Measurements from ENCODE around the gene TMCC3. TPM values are rescaled to one million over a fixed set of nuclear protein-coding genes. Genes with fewer than 3 reads are reported as not detected.

The TMCC3 gene
- total RNA-seq, 2 experiments from 2014 or later: 5.7 to 9.4 TPM

GRCh38 chr12:94620621-94621020, 29.7 kb downstream of the TMCC3 start:
- POLR2A ChIA-PET: interaction anchor here (0.8 kb wide), 1 partner anchor 10 kb away, joined by 3 read pairs; no protein-coding TSS in a partner anchor
- no peak overlapping the region for H3K4me2 ChIP-seq (ENCODE audit: low read length)
- no peaks in the 10 kb centered on the region for H3K79me2 ChIP-seq (ENCODE audit: insufficient read depth, low read depth, low read length)

GRCh38 chr12:94618995-94619695, 31.2 kb downstream of the TMCC3 start:
- intact Hi-C loops (cut with micrococcal nuclease; ENCODE audit: unreplicated experiment): no loop called here
- Histone ChIP-seq H3K4me3 (ENCODE audit: low read depth, low read length, poor library complexity, severe bottlenecking) (no peak overlapping the region), H3K4me1 (ENCODE audit: insufficient read depth, low read length, poor library complexity, severe bottlenecking) (no peaks in the 10 kb centered on the region), H3K9me2 (ENCODE audit: insufficient read depth, low read length) (no peaks in the 10 kb centered on the region), H3K9me3 (ENCODE audit: low read length) (no peaks in the 10 kb centered on the region), H3K79me2 (ENCODE audit: insufficient read depth, low read depth, low read length) (no peaks in the 10 kb centered on the region), H4K20me1 (ENCODE audit: insufficient read depth, low read length) (no peaks in the 10 kb centered on the region), H3K27ac (ENCODE audit: low read depth, low read length, poor library complexity, severe bottlenecking) (no peak overlapping the region), H3K4me2 (ENCODE audit: low read length) (no peak overlapping the region), H3K36me3 (ENCODE audit: insufficient read depth, low read length) (no peaks in the 10 kb centered on the region), H2AFZ (ENCODE audit: low read length) (no peak overlapping the region)
- POLR2A ChIA-PET: interaction anchor here (0.6 kb wide), 2 partner anchors 57 to 150 kb away, joined by 4 read pairs; no protein-coding TSS in a partner anchor
- no peak for TF ChIP-seq CTCF (conservative IDR thresholded peaks at IDR 0.05; ENCODE audit: low read length)
- no peak for TF ChIP-seq EZH2phosphoT487 (IDR thresholded peaks at IDR 0.05; ENCODE audit: borderline replicate concordance, low read depth, low read length)
- no TSS peak for BruUV-seq (replicated peaks)
- no peak for DNase-seq (ENCODE audit: low spot score)
- CTCF ChIA-PET (ENCODE audit: unreplicated experiment): no interaction called here

More at GRCh38 chr12:94620621-94621020, 29.7 kb downstream of the TMCC3 start:
- Histone ChIP-seq H2AFZ (ENCODE audit: low read length) (no peak overlapping the region), H3K27ac (ENCODE audit: low read depth, low read length, poor library complexity, severe bottlenecking) (no peak overlapping the region), H3K36me3 (ENCODE audit: insufficient read depth, low read length) (no peaks in the 10 kb centered on the region), H3K9me3 (ENCODE audit: low read length) (no peaks in the 10 kb centered on the region), H3K4me1 (ENCODE audit: insufficient read depth, low read length, poor library complexity, severe bottlenecking) (no peaks in the 10 kb centered on the region), H4K20me1 (ENCODE audit: insufficient read depth, low read length) (no peaks in the 10 kb centered on the region), H3K9me2 (ENCODE audit: insufficient read depth, low read length) (no peaks in the 10 kb centered on the region), H3K4me3 (ENCODE audit: low read depth, low read length, poor library complexity, severe bottlenecking) (no peak overlapping the region)
- CTCF ChIA-PET (ENCODE audit: unreplicated experiment): no interaction called here
- no peak for DNase-seq (ENCODE audit: low spot score)
- BruUV-seq (replicated peaks): no TSS peak
- TF ChIP-seq EZH2phosphoT487 (IDR thresholded peaks at IDR 0.05; ENCODE audit: borderline replicate concordance, low read depth, low read length) (no peak), CTCF (conservative IDR thresholded peaks at IDR 0.05; ENCODE audit: low read length) (no peak)
- intact Hi-C loops (cut with micrococcal nuclease; ENCODE audit: unreplicated experiment): no loop called here

GRCh38 chr12:94617101-94617500, 33.3 kb downstream of the TMCC3 start:
- CTCF ChIA-PET (ENCODE audit: unreplicated experiment): no interaction called here
- BruUV-seq (replicated peaks): no TSS peak
- intact Hi-C loops (cut with micrococcal nuclease; ENCODE audit: unreplicated experiment): no loop called here
- Histone ChIP-seq H2AFZ (ENCODE audit: low read length) (no peak overlapping the region), H3K9me2 (ENCODE audit: insufficient read depth, low read length) (no peaks in the 10 kb centered on the region), H3K9me3 (ENCODE audit: low read length) (no peaks in the 10 kb centered on the region), H3K4me2 (ENCODE audit: low read length) (no peak overlapping the region), H3K36me3 (ENCODE audit: insufficient read depth, low read length) (no peaks in the 10 kb centered on the region), H3K27ac (ENCODE audit: low read depth, low read length, poor library complexity, severe bottlenecking) (no peak overlapping the region), H3K4me3 (ENCODE audit: low read depth, low read length, poor library complexity, severe bottlenecking) (no peak overlapping the region), H3K79me2 (ENCODE audit: insufficient read depth, low read depth, low read length) (no peaks in the 10 kb centered on the region), H3K4me1 (ENCODE audit: insufficient read depth, low read length, poor library complexity, severe bottlenecking) (no peaks in the 10 kb centered on the region), H4K20me1 (ENCODE audit: insufficient read depth, low read length) (no peaks in the 10 kb centered on the region)
- TF ChIP-seq CTCF (conservative IDR thresholded peaks at IDR 0.05; ENCODE audit: low read length) (no peak), EZH2phosphoT487 (IDR thresholded peaks at IDR 0.05; ENCODE audit: borderline replicate concordance, low read depth, low read length) (no peak)
- DNase-seq (ENCODE audit: low spot score): no peak
- POLR2A ChIA-PET: interaction anchor here (0.6 kb wide), 1 partner anchor 13 kb away, joined by 3 read pairs; no protein-coding TSS in a partner anchor

Data from OCI-LY7 (cell line).